Mesenchymal stem cell (in vitro differentiated cells and primary cell): Measurements from ENCODE around the gene TBC1D22A.

Experiments used
- DNase-seq: peaks from one replicate; pipeline ENCODE4 v3.0.0-alpha.2; 2013
- H2AFZ ChIP-seq: one replicate; pipeline ENCODE4 v1.6.1; 2013; ENCODE audit warnings: low read depth, mild to moderate bottlenecking, control low read depth, inconsistent platforms, low read length, moderate library complexity
- H2AK5ac ChIP-seq: 2 replicates; pipeline ENCODE4 v1.6.1; 2013; ENCODE audit warnings: low read length, moderate library complexity, mild to moderate bottlenecking, inconsistent platforms; ENCODE audit not compliant: severe bottlenecking
- H2BK120ac ChIP-seq: one replicate; pipeline ENCODE4 v1.6.1; 2013; ENCODE audit warnings: low read depth, mild to moderate bottlenecking, inconsistent platforms, low read length, moderate library complexity
- H2BK12ac ChIP-seq, 2 experiments: one replicate each; pipeline ENCODE4 v1.6.1; 2013; ENCODE audit warnings: inconsistent platforms in 2 of 2, low read length in 2 of 2, mild to moderate bottlenecking in 2 of 2, moderate library complexity in 2 of 2, control low read depth in 1 of 2
- H2BK15ac ChIP-seq: one replicate; pipeline ENCODE4 v1.6.1; 2013; ENCODE audit warnings: mild to moderate bottlenecking, low read depth, inconsistent platforms; ENCODE audit not compliant: poor library complexity, severe bottlenecking
- H2BK5ac ChIP-seq: 2 replicates; pipeline ENCODE4 v1.6.1; 2013; ENCODE audit warnings: low read depth, mild to moderate bottlenecking, low read length, control low read depth, inconsistent platforms; ENCODE audit not compliant: poor library complexity, severe bottlenecking
- H3K14ac ChIP-seq, 2 experiments: one replicate each; pipeline ENCODE4 v1.6.1; 2013; ENCODE audit warnings: inconsistent platforms in 2 of 2, low read length in 2 of 2, control low read depth in 1 of 2, mild to moderate bottlenecking in 1 of 2, moderate library complexity in 1 of 2
- H3K18ac ChIP-seq, 2 experiments: one replicate each; pipeline ENCODE4 v1.6.1; 2013; ENCODE audit warnings: inconsistent platforms in 2 of 2, low read length in 2 of 2, control low read depth in 1 of 2, low read depth in 1 of 2, mild to moderate bottlenecking in 1 of 2
- H3K23ac ChIP-seq, 2 experiments: one replicate each; pipeline ENCODE4 v1.6.1; 2013; ENCODE audit warnings: inconsistent platforms in 2 of 2, low read length in 2 of 2, mild to moderate bottlenecking in 2 of 2, moderate library complexity in 2 of 2, control low read depth in 1 of 2
- H3K27ac ChIP-seq: 2 replicates; pipeline ENCODE4 v1.5.1; 2013; ENCODE audit warnings: mild to moderate bottlenecking, moderate library complexity, low read length, control low read depth, inconsistent platforms; ENCODE audit not compliant: poor library complexity, severe bottlenecking
- H3K27me3 ChIP-seq, 2 experiments: 2 replicates each; pipeline versions ENCODE4 v1.6.1 to v1.7.0; 2013; ENCODE audit warnings: low read length in 2 of 2, mild to moderate bottlenecking in 2 of 2, moderate library complexity in 2 of 2, control low read depth in 1 of 2, inconsistent platforms in 1 of 2; ENCODE audit not compliant: control insufficient read depth in 1 of 2, insufficient read depth in 1 of 2
- H3K36me3 ChIP-seq, 2 experiments: 2 replicates each; pipeline versions ENCODE4 v1.6.1 to v1.7.0; 2013; ENCODE audit warnings: low read length in 2 of 2, control low read depth in 1 of 2, inconsistent platforms in 1 of 2, low read depth in 1 of 2, mild to moderate bottlenecking in 1 of 2; ENCODE audit not compliant: insufficient read depth in 2 of 2, control insufficient read depth in 1 of 2
- H3K4ac ChIP-seq, 2 experiments: one replicate each; pipeline ENCODE4 v1.6.1; 2013; ENCODE audit warnings: inconsistent platforms in 2 of 2, low read length in 2 of 2, mild to moderate bottlenecking in 2 of 2, moderate library complexity in 2 of 2, control low read depth in 1 of 2, low read depth in 1 of 2
- H3K4me1 ChIP-seq: 2 replicates; pipeline ENCODE4 v1.6.1; 2013; ENCODE audit warnings: low read depth, low read length, control low read depth; ENCODE audit not compliant: control insufficient read depth, insufficient read depth
- H3K4me2 ChIP-seq: 2 replicates; pipeline ENCODE4 v1.6.1; 2013; ENCODE audit warnings: low read length, mild to moderate bottlenecking, inconsistent platforms; ENCODE audit not compliant: poor library complexity, severe bottlenecking
- H3K4me3 ChIP-seq, 2 experiments: 2 replicates each; pipeline versions ENCODE4 v1.5.1 to v1.7.0; 2013; ENCODE audit warnings: low read length in 2 of 2, mild to moderate bottlenecking in 2 of 2, control low read depth in 1 of 2, low read depth in 1 of 2; ENCODE audit not compliant: insufficient read depth in 1 of 2
- H3K79me1 ChIP-seq: replicated peaks from 2 replicates; pipeline ENCODE4 v1.6.1; 2013; ENCODE audit warnings: mild to moderate bottlenecking, control low read depth, low read length, inconsistent platforms; ENCODE audit not compliant: poor library complexity, severe bottlenecking
- H3K9ac ChIP-seq: 2 replicates; pipeline ENCODE4 v1.7.0; 2013; ENCODE audit warnings: mild to moderate bottlenecking, low read length, moderate library complexity
- H3K9me3 ChIP-seq: 2 replicates; pipeline ENCODE4 v1.7.0; 2013; ENCODE audit warnings: mild to moderate bottlenecking, low read length; ENCODE audit not compliant: control insufficient read depth
- H4K8ac ChIP-seq: one replicate; pipeline ENCODE4 v1.6.1; 2013; ENCODE audit warnings: inconsistent platforms, mild to moderate bottlenecking, low read length, moderate library complexity
- H4K91ac ChIP-seq: one replicate; pipeline ENCODE4 v1.6.1; 2013; ENCODE audit warnings: mild to moderate bottlenecking, low read length, inconsistent platforms
- WGBS: methylation state at CpG from one replicate; pipeline ENCODE4 v1.1.7; 2013; ENCODE audit warnings: mixed read lengths; 5-methylcytosine and 5-hydroxymethylcytosine counted together

The TBC1D22A gene

DNA sequence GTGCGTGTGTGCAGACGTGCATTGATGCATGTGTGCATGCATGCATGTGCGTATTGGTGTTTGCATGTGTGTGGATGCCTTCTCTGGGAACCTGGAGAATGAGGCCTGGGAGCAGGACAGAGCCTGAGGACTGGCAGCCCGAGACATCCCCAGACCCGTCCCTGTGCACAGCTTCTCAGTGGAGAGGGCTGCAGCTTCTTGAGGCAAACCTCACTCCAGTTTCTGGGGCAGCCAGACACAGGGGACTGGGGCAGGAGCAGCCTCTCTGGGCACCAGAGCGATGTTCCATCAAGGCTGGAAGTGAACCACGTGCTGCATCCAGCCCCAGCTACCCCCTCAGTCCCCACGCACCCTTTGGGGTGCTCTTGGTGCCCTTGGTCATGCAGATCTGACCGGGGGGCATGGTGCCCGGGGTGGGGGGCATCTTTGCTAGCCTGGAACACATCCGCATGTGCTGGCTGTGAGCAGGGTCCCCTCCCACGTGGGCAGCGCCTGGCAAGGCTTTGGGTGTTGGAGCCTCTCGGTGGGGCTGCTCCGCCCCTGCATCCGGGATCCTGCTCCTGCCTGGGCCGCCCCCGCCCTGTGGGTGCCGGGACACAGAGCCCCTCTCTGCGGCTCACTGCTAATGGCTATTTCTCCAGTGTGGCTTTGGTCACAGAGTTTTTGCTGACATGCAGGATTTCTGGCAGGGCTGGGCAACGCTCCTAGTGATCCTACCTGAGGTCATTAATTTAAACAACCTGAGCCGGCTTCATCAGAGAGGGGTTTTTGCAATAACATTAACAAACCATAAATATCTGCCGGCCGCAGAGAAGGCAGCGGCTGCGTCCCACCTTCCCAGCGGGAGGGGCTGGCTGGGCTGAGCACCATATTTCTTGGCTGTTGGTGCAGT, 434.7 kb downstream of the TBC1D22A start:
- Histone ChIP-seq H3K4me3 (no peak overlapping the region), H2AK5ac (no peak overlapping the region), H3K36me3 (no peaks in the 10 kb centered on the region), H3K9ac (no peak overlapping the region), H3K4me2 (no peak overlapping the region), H3K27me3 (peaks cover 0 to 71% of the 10 kb centered on the region in 2 experiments), H3K14ac (no peak overlapping the region), H3K18ac (no peak overlapping the region), H3K79me1 (no peaks in the 10 kb centered on the region), H2AFZ (no peak overlapping the region), H3K23ac (no peak overlapping the region), H3K4me1 (no peaks in the 10 kb centered on the region), H4K8ac (no peak overlapping the region), H2BK12ac (no peak overlapping the region), H3K9me3 (no peaks in the 10 kb centered on the region), H3K27ac (no peak overlapping the region), H4K91ac (no peak overlapping the region), H2BK120ac (no peak overlapping the region), H2BK5ac (no peak overlapping the region), H2BK15ac (no peak overlapping the region), H3K4ac (no peak overlapping the region)
- DNase-seq = no peak
- 86% methylated on average over 26 of the region's 27 CpGs for WGBS

DNA sequence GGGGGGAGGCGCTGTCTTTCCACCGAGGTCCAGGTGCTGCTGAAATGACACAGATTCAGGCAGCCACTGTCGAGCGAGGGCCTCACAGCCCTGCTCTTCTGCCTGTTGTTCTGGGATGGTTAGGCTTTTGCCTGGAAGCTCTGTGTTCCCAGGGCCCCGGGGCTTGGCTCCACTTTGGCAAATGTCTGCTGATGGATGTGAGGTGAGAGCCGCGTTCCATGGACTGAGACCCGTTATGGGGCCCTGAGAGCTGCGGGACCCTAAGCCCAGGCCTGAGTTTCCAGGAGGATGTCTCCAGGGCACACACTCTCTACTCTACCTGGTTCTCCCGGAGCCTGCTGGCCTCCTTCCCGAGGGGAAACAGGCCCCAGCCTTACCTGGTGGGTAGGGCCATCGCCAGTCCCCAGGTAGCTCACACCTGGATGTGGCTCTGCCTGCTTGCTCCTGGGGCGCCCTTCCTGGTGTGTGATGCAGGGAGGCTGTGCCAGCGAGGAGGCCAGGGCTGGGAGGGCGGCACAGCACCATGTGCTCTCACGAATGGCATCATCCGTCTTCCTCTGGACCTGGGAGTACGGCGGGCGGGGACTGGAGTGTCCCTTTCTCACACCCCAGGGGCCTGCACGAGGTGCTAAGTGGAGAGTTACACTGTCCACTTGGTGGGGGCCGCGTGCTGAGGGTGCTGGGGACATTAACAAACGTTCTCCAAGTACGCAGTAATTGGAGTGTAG, 435.5 kb downstream of the TBC1D22A start:
- H4K91ac ChIP-seq = no peak overlapping the region
- no peaks in the 10 kb centered on the region for H3K36me3 ChIP-seq
- peaks cover 0 to 75% of the 10 kb centered on the region in 2 experiments for H3K27me3 ChIP-seq
- H3K4me1 ChIP-seq = no peaks in the 10 kb centered on the region
- H3K27ac ChIP-seq = no peak overlapping the region
- H3K14ac ChIP-seq = no peak overlapping the region
- H2BK5ac ChIP-seq = no peak overlapping the region
- no peaks in the 10 kb centered on the region for H3K9me3 ChIP-seq
- no peak overlapping the region for H2BK120ac ChIP-seq
- H3K9ac ChIP-seq = no peak overlapping the region
- H2BK15ac ChIP-seq = no peak overlapping the region
- H3K79me1 ChIP-seq = no peaks in the 10 kb centered on the region
- H2AFZ ChIP-seq = no peak overlapping the region
- H2AK5ac ChIP-seq = no peak overlapping the region
- WGBS = 83% methylated on average over 25 of the region's 25 CpGs
- no peak overlapping the region for H2BK12ac ChIP-seq
- H3K18ac ChIP-seq = no peak overlapping the region
- DNase-seq = no peak
- H3K4ac ChIP-seq = no peak overlapping the region
- H3K4me2 ChIP-seq = no peak overlapping the region
- H3K23ac ChIP-seq = no peak overlapping the region
- no peak overlapping the region for H3K4me3 ChIP-seq
- H4K8ac ChIP-seq = no peak overlapping the region

GRCh38 chr22:47198801-47199251, 436.4 kb downstream of the TBC1D22A start:
- no peak overlapping the region for H4K8ac ChIP-seq
- no peaks in the 10 kb centered on the region for H3K4me1 ChIP-seq
- H2AK5ac ChIP-seq = no peak overlapping the region
- no peak for DNase-seq
- H3K18ac ChIP-seq = no peak overlapping the region
- H3K4me3 ChIP-seq = no peak overlapping the region
- no peak overlapping the region for H3K9ac ChIP-seq
- no peak overlapping the region for H3K27ac ChIP-seq
- no peak overlapping the region for H3K4ac ChIP-seq
- no peaks in the 10 kb centered on the region for H3K9me3 ChIP-seq
- no peaks in the 10 kb centered on the region for H3K36me3 ChIP-seq
- no peak overlapping the region for H3K4me2 ChIP-seq
- WGBS = 85% methylated on average over 19 of the region's 19 CpGs
- no peak overlapping the region for H2BK120ac ChIP-seq
- no peak overlapping the region for H2BK12ac ChIP-seq
- no peak overlapping the region for H2BK5ac ChIP-seq
- no peak overlapping the region for H3K14ac ChIP-seq
- no peaks in the 10 kb centered on the region for H3K79me1 ChIP-seq
- peaks cover 0 to 79% of the 10 kb centered on the region in 2 experiments for H3K27me3 ChIP-seq
- no peak overlapping the region for H4K91ac ChIP-seq
- H2BK15ac ChIP-seq = no peak overlapping the region
- no peak overlapping the region for H3K23ac ChIP-seq
- no peak overlapping the region for H2AFZ ChIP-seq

GRCh38 chr22:47199261-47199978, 437.0 kb downstream of the TBC1D22A start:
- H3K4me3 ChIP-seq = no peak overlapping the region
- H3K27me3 ChIP-seq = peaks cover 0 to 82% of the 10 kb centered on the region in 2 experiments
- H3K4me1 ChIP-seq = no peaks in the 10 kb centered on the region
- no peak overlapping the region for H3K18ac ChIP-seq
- H2BK5ac ChIP-seq = no peak overlapping the region
- H3K27ac ChIP-seq = no peak overlapping the region
- no peak overlapping the region for H3K9ac ChIP-seq
- H3K36me3 ChIP-seq = no peaks in the 10 kb centered on the region
- no peak for DNase-seq
- H2BK15ac ChIP-seq = no peak overlapping the region
- H2AK5ac ChIP-seq = no peak overlapping the region
- no peak overlapping the region for H4K91ac ChIP-seq
- H3K79me1 ChIP-seq = no peaks in the 10 kb centered on the region
- H3K14ac ChIP-seq = no peak overlapping the region
- WGBS = 92% methylated on average over 33 of the region's 33 CpGs
- H3K23ac ChIP-seq = no peak overlapping the region
- H2BK12ac ChIP-seq = no peak overlapping the region
- no peak overlapping the region for H2BK120ac ChIP-seq
- no peak overlapping the region for H3K4me2 ChIP-seq
- no peak overlapping the region for H2AFZ ChIP-seq
- no peaks in the 10 kb centered on the region for H3K9me3 ChIP-seq
- H3K4ac ChIP-seq = no peak overlapping the region
- H4K8ac ChIP-seq = no peak overlapping the region
